Right lobe of liver (tissue), 4 donors: ENCODE data around the gene C1orf210.

Source experiments
- CTCF ChIP-seq, 4 donors: fragments of 200-600 bp in 3 of 4; fragments of 450-650 bp in 1 of 4; IDR thresholded peaks; one replicate each; pipeline versions ENCODE4 v1.5.1 to v1.8.0; 2016 to 2022; ENCODE audit warnings: antibody characterized with exemption in 4 of 4, mild to moderate bottlenecking in 2 of 4
- POLR2A ChIP-seq: fragments of 450-650 bp; IDR thresholded peaks from one replicate; pipeline ENCODE4 v1.6.1; 2017; ENCODE audit warnings: antibody characterized with exemption, mild to moderate bottlenecking
- donor health status: DM: no; HTN: no; CAD: no.
- donor health status: DM: no; HTN: no; CAD: no.
- donor health status: DM: no; HTN: yes; CAD: no.

GRCh38 chr1:43279161-43279560 is 6.2 kb downstream of the C1orf210 start:
- TF ChIP-seq CTCF (IDR thresholded peaks at IDR 0.05) = no peak
- TF ChIP-seq POLR2A = no peak
